Heart left ventricle (tissue), 13 donors: ENCODE measurements around the gene NR4A1.

Source experiments
- CTCF ChIP-seq, 12 donors: fragments of 200-600 bp; sonication (generic) in 4 of 12; IDR thresholded peaks; one replicate each; pipeline versions ENCODE4 v1.5.0 to v1.8.0; 2018 to 2022; ENCODE audit warnings: antibody characterized with exemption in 12 of 12, mild to moderate bottlenecking in 5 of 12
- POLR2A ChIP-seq, 2 donors: fragments of 450-650 bp; IDR thresholded peaks; one replicate each; pipeline ENCODE4 v1.6.1; 2017; ENCODE audit warnings: antibody characterized with exemption in 2 of 2, mild to moderate bottlenecking in 2 of 2, moderate library complexity in 2 of 2
- donor health status: ischemic (EF 13 %, LVEDD 7.1; RV severe dilation, severe dysfunction).
- donor health status: DM: no; HTN: yes; CAD: no.
- donor health status: DM: no; HTN: no; CAD: no.
- donor health status: ischemic (EF 25% LVEDD 6.9; RV normal size, moderate dysfunction).
- donor health status: ischemic (EF 25% LVEDD 5.7; RV mildly dilated, moderate dysfunction).
- donor health status: ischemic (EF 35%, LVEDD 5.7; RV mildly dilated, moderate dysfunction).
- donor health status: nonischemic (EF 11% LVEDD 7.7; RV severe dilation, severe dysfunction).
- donor health status: DM: yes; HTN: yes; CAD: no.
- donor health status: PGD.
- donor health status: ischemic (EF 29% LVEDD 5.4; RV normal size, mild dysfunction).
- donor health status: nonischemic (EF 23%, LVEDD 6.1; RV moderate dilation, normal function).

- no peak for TF ChIP-seq CTCF (IDR thresholded peaks at IDR 0.05)
- no peak for TF ChIP-seq POLR2A (IDR thresholded peaks at IDR 0.05)
Measured at GRCh38 chr12:52097045-52097666, 45.9 kb downstream of the NR4A1 start.
